ENCODE results near the gene CARMIL1.

DNA sequence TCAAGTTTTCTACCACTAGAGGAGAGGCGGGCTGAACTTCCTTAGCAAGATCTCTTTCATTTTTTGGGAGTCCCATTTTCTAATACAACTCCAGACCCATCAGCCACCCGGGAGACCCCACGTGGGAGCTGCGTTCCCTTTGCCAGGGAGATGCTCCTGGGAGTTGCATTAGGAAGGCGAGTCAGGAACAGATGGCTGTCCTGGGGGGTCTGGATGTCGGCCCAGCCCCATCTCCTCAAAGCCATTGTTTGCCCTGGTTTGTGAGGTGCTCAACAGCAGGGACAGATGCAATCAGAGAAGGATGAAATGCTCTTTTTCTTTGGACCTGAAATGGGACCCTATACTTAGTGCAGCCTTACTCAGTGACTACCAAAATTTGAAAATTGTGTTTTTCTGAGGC is 39.4 kb downstream of the CARMIL1 start:
- TF ChIP-seq ZXDB (tag by site-specific recombination; IDR thresholded peaks at IDR 0.05) (no peak), ZNF24 (tag by site-specific recombination; IDR thresholded peaks at IDR 0.05) (no peak), ZNF426 (tag by site-specific recombination; IDR thresholded peaks at IDR 0.05) (no peak), ZNF529 (tag by site-specific recombination; IDR thresholded peaks at IDR 0.05; ENCODE audit: insufficient replicate concordance) (no peak), HOXC10 (CRISPR knock-in tag; IDR thresholded peaks at IDR 0.05) (no peak), ZNF670 (tag by site-specific recombination; IDR thresholded peaks at IDR 0.05; ENCODE audit: low read depth) (no peak), ZNF792 (tag by site-specific recombination; IDR thresholded peaks at IDR 0.05) (no peak)
- TF ChIP-seq, protein P1, sequence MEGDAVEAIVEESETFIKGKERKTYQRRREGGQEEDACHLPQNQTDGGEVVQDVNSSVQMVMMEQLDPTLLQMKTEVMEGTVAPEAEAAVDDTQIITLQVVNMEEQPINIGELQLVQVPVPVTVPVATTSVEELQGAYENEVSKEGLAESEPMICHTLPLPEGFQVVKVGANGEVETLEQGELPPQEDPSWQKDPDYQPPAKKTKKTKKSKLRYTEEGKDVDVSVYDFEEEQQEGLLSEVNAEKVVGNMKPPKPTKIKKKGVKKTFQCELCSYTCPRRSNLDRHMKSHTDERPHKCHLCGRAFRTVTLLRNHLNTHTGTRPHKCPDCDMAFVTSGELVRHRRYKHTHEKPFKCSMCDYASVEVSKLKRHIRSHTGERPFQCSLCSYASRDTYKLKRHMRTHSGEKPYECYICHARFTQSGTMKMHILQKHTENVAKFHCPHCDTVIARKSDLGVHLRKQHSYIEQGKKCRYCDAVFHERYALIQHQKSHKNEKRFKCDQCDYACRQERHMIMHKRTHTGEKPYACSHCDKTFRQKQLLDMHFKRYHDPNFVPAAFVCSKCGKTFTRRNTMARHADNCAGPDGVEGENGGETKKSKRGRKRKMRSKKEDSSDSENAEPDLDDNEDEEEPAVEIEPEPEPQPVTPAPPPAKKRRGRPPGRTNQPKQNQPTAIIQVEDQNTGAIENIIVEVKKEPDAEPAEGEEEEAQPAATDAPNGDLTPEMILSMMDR (tag by site-specific recombination; IDR thresholded peaks at IDR 0.05) = no peak
- TF ChIP-seq, protein P2, sequence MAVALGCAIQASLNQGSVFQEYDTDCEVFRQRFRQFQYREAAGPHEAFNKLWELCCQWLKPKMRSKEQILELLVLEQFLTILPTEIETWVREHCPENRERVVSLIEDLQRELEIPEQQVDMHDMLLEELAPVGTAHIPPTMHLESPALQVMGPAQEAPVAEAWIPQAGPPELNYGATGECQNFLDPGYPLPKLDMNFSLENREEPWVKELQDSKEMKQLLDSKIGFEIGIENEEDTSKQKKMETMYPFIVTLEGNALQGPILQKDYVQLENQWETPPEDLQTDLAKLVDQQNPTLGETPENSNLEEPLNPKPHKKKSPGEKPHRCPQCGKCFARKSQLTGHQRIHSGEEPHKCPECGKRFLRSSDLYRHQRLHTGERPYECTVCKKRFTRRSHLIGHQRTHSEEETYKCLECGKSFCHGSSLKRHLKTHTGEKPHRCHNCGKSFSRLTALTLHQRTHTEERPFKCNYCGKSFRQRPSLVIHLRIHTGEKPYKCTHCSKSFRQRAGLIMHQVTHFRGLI (tag by site-specific recombination; IDR thresholded peaks at IDR 0.05) = no peak
